CD4-positive, alpha-beta T cell treated with Interferon alpha-2 for 1 hour (primary cell): ENCODE data around the gene IGFBP1.
A peak's percentile ranks its signal among the peaks of the same experiment; 100 is the strongest.

Experiments
- DNase-seq, 2 donors: peaks; one replicate each; pipeline ENCODE4 v3.0.0-alpha.2; 2020 to 2022

Gene IGFBP1

GRCh38 chr7:45881759-45882464 is 6.4 kb upstream of the IGFBP1 start:
- no peak for DNase-seq

- no peak for DNase-seq
These were observed 5.8 kb upstream of the IGFBP1 start for GRCh38 chr7:45882465-45882810.

- no peak for DNase-seq
These were observed 4.2 kb upstream of the IGFBP1 start for GRCh38 chr7:45884136-45884535.

- DNase-seq, result no peak
These were observed 2.9 kb upstream of the IGFBP1 start for GRCh38 chr7:45885264-45885882.

- no peak for DNase-seq
These were observed 1.2 kb upstream of the IGFBP1 start for GRCh38 chr7:45886931-45887667.

GRCh38 chr7:45888993-45889366 is 692 bp downstream of the IGFBP1 start:
- no peak for DNase-seq

GRCh38 chr7:45889367-45890067 is 1.2 kb downstream of the IGFBP1 start:
- no peak for DNase-seq

- DNase-seq, result no peak
These were observed 2.0 kb downstream of the IGFBP1 start for GRCh38 chr7:45890125-45890901.

GRCh38 chr7:45890902-45891461 is 2.7 kb downstream of the IGFBP1 start:
- peak in 1 of 2 donors; percentile 36 for DNase-seq

GRCh38 chr7:45891462-45892402 is 3.4 kb downstream of the IGFBP1 start:
- no peak for DNase-seq

GRCh38 chr7:45892407-45893035 is 4.2 kb downstream of the IGFBP1 start:
- no peak for DNase-seq

GRCh38 chr7:45893374-45893995 is 5.2 kb downstream of the IGFBP1 start:
- DNase-seq, result no peak

- no peak for DNase-seq
These were observed 5.8 kb downstream of the IGFBP1 start for GRCh38 chr7:45893996-45894664.

GRCh38 chr7:45894665-45895062 is 6.4 kb downstream of the IGFBP1 start:
- no peak for DNase-seq

- no peak for DNase-seq
These were observed 8.9 kb downstream of the IGFBP1 start for GRCh38 chr7:45897042-45897690.

- DNase-seq, result no peak
These were observed 9.9 kb downstream of the IGFBP1 start for GRCh38 chr7:45898222-45898621.

GRCh38 chr7:45901566-45901965 is 13.3 kb downstream of the IGFBP1 start:
- DNase-seq, result no peak

GRCh38 chr7:45902820-45903219 is 14.5 kb downstream of the IGFBP1 start:
- no peak for DNase-seq

- DNase-seq, result no peak
These were observed 21.3 kb downstream of the IGFBP1 start for GRCh38 chr7:45909561-45909960.
